Lower leg skin (tissue), 3 donors: Measurements from ENCODE around the gene TTC39C.

ENCODE experiments used
- CTCF ChIP-seq, 3 donors: fragments of 450-650 bp; IDR thresholded peaks; one replicate each; pipeline ENCODE4 v1.5.1; 2016; ENCODE audit warnings: antibody characterized with exemption in 3 of 3, mild to moderate bottlenecking in 3 of 3, moderate library complexity in 2 of 3
- POLR2A ChIP-seq, 2 donors: fragments of 450-650 bp; IDR thresholded peaks; one replicate each; pipeline ENCODE4 v1.6.1; 2016 to 2017; ENCODE audit warnings: antibody characterized with exemption in 2 of 2, mild to moderate bottlenecking in 1 of 2, moderate library complexity in 1 of 2

- TF ChIP-seq CTCF (IDR thresholded peaks at IDR 0.05): no peak
- TF ChIP-seq POLR2A (IDR thresholded peaks at IDR 0.05): no peak
These were observed 43.2 kb downstream of the TTC39C start for GRCh38 chr18:24057804-24058203.
